CD14-positive monocyte (primary cell): ENCODE data around the gene TRPC4AP. TPM values are rescaled to one million over a fixed set of nuclear protein-coding genes. Genes with fewer than 3 reads are reported as not detected.

Experiments
- DNase-seq, 3 donors: peaks; one replicate each; pipeline ENCODE4 v3.0.0-alpha.2; 2011 to 2022
- H2AFZ ChIP-seq: 2 replicates; pipeline ENCODE4 v1.6.0; 2012; ENCODE audit warnings: mild to moderate bottlenecking, low read depth, low read length, inconsistent platforms; ENCODE audit not compliant: insufficient read depth, poor library complexity, severe bottlenecking
- H3K27ac ChIP-seq, 2 donors: 1 replicate in 1 of 2; 2 replicates in 1 of 2; pipeline ENCODE4 v1.5.1; 2012 to 2013; ENCODE audit warnings: low read length in 2 of 2, control low read depth in 1 of 2, inconsistent platforms in 1 of 2, low read depth in 1 of 2, mild to moderate bottlenecking in 1 of 2
- H3K27me3 ChIP-seq, 2 donors: one replicate each; pipeline versions ENCODE4 v1.6.0 to v1.6.1; 2011 to 2013; ENCODE audit warnings: low read length in 2 of 2; ENCODE audit not compliant: control insufficient read depth in 2 of 2, insufficient read depth in 2 of 2
- H3K36me3 ChIP-seq, 2 donors: replicated peaks in 1 of 2; 1 replicate in 1 of 2; 2 replicates in 1 of 2; pipeline versions ENCODE4 v1.5.1 to v1.6.1; 2012 to 2013; ENCODE audit warnings: low read length in 2 of 2, control low read depth in 1 of 2, inconsistent platforms in 1 of 2, mild to moderate bottlenecking in 1 of 2; ENCODE audit not compliant: insufficient read depth in 2 of 2, control insufficient read depth in 1 of 2
- H3K4me1 ChIP-seq, 2 donors: 1 replicate in 1 of 2; 2 replicates in 1 of 2; pipeline versions ENCODE4 v1.5.1 to v1.6.1; 2012 to 2013; ENCODE audit warnings: low read length in 2 of 2, control low read depth in 1 of 2, inconsistent platforms in 1 of 2, mild to moderate bottlenecking in 1 of 2, moderate library complexity in 1 of 2; ENCODE audit not compliant: insufficient read depth in 2 of 2, control insufficient read depth in 1 of 2
- H3K4me2 ChIP-seq: replicated peaks from 2 replicates; pipeline ENCODE3; 2012; ENCODE audit warnings: low read length, moderate library complexity, mild to moderate bottlenecking; ENCODE audit not compliant: poor library complexity, severe bottlenecking; ENCODE audit errors: extremely low read depth
- H3K4me3 ChIP-seq, 3 experiments: fragments of 200-600 bp in 1 of 3; sonication (generic) in 1 of 3; replicated peaks in 1 of 3; 1 replicate in 2 of 3; 2 replicates in 1 of 3; pipeline ENCODE4 v1.5.1; 2011 to 2013; ENCODE audit warnings: low read length in 3 of 3, mild to moderate bottlenecking in 3 of 3, control low read depth in 2 of 3, low read depth in 2 of 3, inconsistent platforms in 1 of 3, moderate library complexity in 1 of 3
- H3K79me2 ChIP-seq: 2 replicates; pipeline ENCODE4 v1.6.0; 2012; ENCODE audit warnings: mild to moderate bottlenecking, control low read depth, inconsistent platforms, low read length, moderate library complexity; ENCODE audit not compliant: insufficient read depth
- H3K9ac ChIP-seq: 2 replicates; pipeline ENCODE4 v1.6.0; 2017; ENCODE audit warnings: low read length, mild to moderate bottlenecking; ENCODE audit not compliant: insufficient read depth, poor library complexity, severe bottlenecking
- H3K9me3 ChIP-seq, 2 donors: replicated peaks in 1 of 2; 1 replicate in 1 of 2; 2 replicates in 1 of 2; pipeline versions ENCODE4 v1.5.1 to v1.6.1; 2012 to 2013; ENCODE audit warnings: low read length in 2 of 2, control low read depth in 1 of 2; ENCODE audit not compliant: control insufficient read depth in 1 of 2, insufficient read depth in 1 of 2
- H4K20me1 ChIP-seq: 2 replicates; pipeline ENCODE4 v1.6.0; 2012; ENCODE audit warnings: mild to moderate bottlenecking, low read length, control low read depth, moderate library complexity; ENCODE audit not compliant: insufficient read depth
- H3K27ac Mint-ChIP-seq, 7 donors: one replicate each; pipeline ENCODE4 v1.8.0; 2020; ENCODE audit warnings: mild to moderate bottlenecking in 7 of 7, mixed read lengths in 7 of 7, moderate library complexity in 6 of 7, inconsistent platforms in 2 of 7
- H3K27me3 Mint-ChIP-seq, 3 donors: one replicate each; pipeline ENCODE4 v1.8.0; 2021 to 2022; ENCODE audit warnings: low read depth in 3 of 3, mild to moderate bottlenecking in 3 of 3, mixed read lengths in 3 of 3, moderate library complexity in 3 of 3, inconsistent platforms in 1 of 3
- H3K36me3 Mint-ChIP-seq, 2 donors: one replicate each; pipeline ENCODE4 v1.8.0; 2020; ENCODE audit warnings: mixed read lengths in 2 of 2, inconsistent platforms in 1 of 2, mild to moderate bottlenecking in 1 of 2
- H3K4me1 Mint-ChIP-seq: one replicate; pipeline ENCODE4 v1.8.0; 2020; ENCODE audit warnings: mild to moderate bottlenecking, mixed read lengths
- H3K4me3 Mint-ChIP-seq, 2 donors: one replicate each; pipeline ENCODE4 v1.8.0; 2020; ENCODE audit warnings: mild to moderate bottlenecking in 2 of 2, mixed read lengths in 2 of 2, moderate library complexity in 1 of 2
- H3K9me3 Mint-ChIP-seq, 7 donors: one replicate each; pipeline ENCODE4 v1.8.0; 2020 to 2022; ENCODE audit warnings: mixed read lengths in 7 of 7, mild to moderate bottlenecking in 6 of 7, moderate library complexity in 6 of 7, inconsistent platforms in 2 of 7
- CTCF ChIP-seq: fragments of 200-600 bp; IDR thresholded peaks from one replicate; pipeline ENCODE4 v1.8.0; 2022; ENCODE audit warnings: antibody characterized with exemption, mild to moderate bottlenecking
- WGBS: methylation state at CpG from one replicate; pipeline ENCODE4 v1.1.5; 2013; ENCODE audit warnings: missing lambda C conversion rate; ENCODE audit not compliant: insufficient coverage; 5-methylcytosine and 5-hydroxymethylcytosine counted together
- intact Hi-C, 2 donors: fragments of 100-400 bp; cut with micrococcal nuclease; formaldehyde crosslinking; loops; one replicate each; pipeline versions ENCODE4 v1.15.0 to v1.15.1; 2023
- polyA plus RNA-seq, 3 donors: library from polyadenylated mRNA; depleted of rRNA in 1 of 3; unstranded in 2 of 3; stranded (reverse) in 1 of 3; fragments of 300-500 nt in 2 of 3; fragments of >200 nt in 1 of 3; fragmentation: Illumina TruSeq in 2 of 3; gene quantifications; 1 replicate in 2 of 3; 2 replicates in 1 of 3; pipeline ENCODE4 v1.2.3, GENCODE V29; 2012 to 2021

The TRPC4AP gene
- polyA plus RNA-seq, 3 donors, result 80.8 to 98.4 (median 88.6) TPM

- Histone ChIP-seq H3K36me3 (peaks cover 68 to 88% of the 10 kb centered on the region in 2 donors), H2AFZ (no peak overlapping the region), H3K9ac (no peak overlapping the region), H3K9me3 (no peaks in the 10 kb centered on the region), H3K4me3 (no peak overlapping the region), H3K4me1 (no peaks in the 10 kb centered on the region), H3K4me2 (no peak overlapping the region), H3K27ac (no peak overlapping the region), H4K20me1 (peaks cover 9% of the 10 kb centered on the region), H3K27me3 (no peaks in the 10 kb centered on the region), H3K79me2 (no peaks in the 10 kb centered on the region)
- H3K4me1 Mint-ChIP-seq, result peaks cover 6% of the 10 kb centered on the region
- TF ChIP-seq CTCF, result no peak
- no peaks in the 10 kb centered on the region for H3K9me3 Mint-ChIP-seq
- intact Hi-C loops, result no loop called here
- DNase-seq, result no peak
- H3K27ac Mint-ChIP-seq, result peak overlapping the region in 1 of 7 donors; percentile 5
- no peak overlapping the region for H3K4me3 Mint-ChIP-seq
- H3K36me3 Mint-ChIP-seq, result peaks cover 72 to 91% of the 10 kb centered on the region in 2 donors
- H3K27me3 Mint-ChIP-seq, result peaks cover 0 to 4% (median 0%) of the 10 kb centered on the region in 3 donors
These were observed 24.6 kb upstream of the TRPC4AP start for GRCh38 chr20:35117196-35117595.

- Histone ChIP-seq H3K27ac (no peak overlapping the region), H3K9me3 (no peaks in the 10 kb centered on the region), H3K4me3 (no peak overlapping the region), H4K20me1 (peaks cover 9% of the 10 kb centered on the region), H3K79me2 (no peaks in the 10 kb centered on the region), H3K9ac (no peak overlapping the region), H3K36me3 (peaks cover 59 to 79% of the 10 kb centered on the region in 2 donors), H2AFZ (no peak overlapping the region), H3K27me3 (no peaks in the 10 kb centered on the region), H3K4me2 (no peak overlapping the region), H3K4me1 (no peaks in the 10 kb centered on the region)
- Mint-ChIP-seq H3K4me3 (no peak overlapping the region), H3K27ac (peak overlapping the region in 2 of 7 donors; percentile 0 to 74), H3K27me3 (peaks cover 0 to 3% (median 0%) of the 10 kb centered on the region in 3 donors), H3K36me3 (peaks cover 71 to 88% of the 10 kb centered on the region in 2 donors), H3K4me1 (peaks cover 11% of the 10 kb centered on the region), H3K9me3 (no peaks in the 10 kb centered on the region)
- WGBS, result 60% methylated on average over 3 of the region's 4 CpGs
- TF ChIP-seq CTCF, result no peak
- DNase-seq, result no peak
- intact Hi-C loops, result no loop called here
These were observed 23.7 kb upstream of the TRPC4AP start for GRCh38 chr20:35116258-35116657.
